ENCODE results near the gene LIPN. TPM values are rescaled to one million over a fixed set of nuclear protein-coding genes. Genes with fewer than 3 reads are reported as not detected.

The LIPN gene
- total and polyA plus RNA-seq, 7 donors, result not detected

DNA sequence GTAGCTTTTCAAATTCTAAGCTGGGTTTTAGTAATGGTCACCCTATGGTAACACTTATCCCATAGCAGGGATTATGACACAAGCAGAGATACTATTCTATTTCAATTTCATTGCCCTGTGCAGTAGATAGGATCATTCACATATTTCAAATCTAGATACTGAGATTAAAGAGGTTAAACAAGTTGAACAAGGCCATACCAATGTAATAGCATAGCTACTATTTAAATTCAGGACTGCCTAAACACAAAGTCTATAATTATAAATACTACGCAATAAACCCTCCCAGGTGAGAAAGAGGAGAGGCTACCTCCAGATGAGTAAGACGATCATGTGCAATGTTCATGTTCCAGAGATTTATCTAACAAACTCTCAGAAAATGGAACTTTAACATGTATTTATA is 43.8 kb downstream of the LIPN start:
- H3K4me1 ChIP-seq, result no peaks in the 10 kb centered on the region
- TF ChIP-seq, protein P1, sequence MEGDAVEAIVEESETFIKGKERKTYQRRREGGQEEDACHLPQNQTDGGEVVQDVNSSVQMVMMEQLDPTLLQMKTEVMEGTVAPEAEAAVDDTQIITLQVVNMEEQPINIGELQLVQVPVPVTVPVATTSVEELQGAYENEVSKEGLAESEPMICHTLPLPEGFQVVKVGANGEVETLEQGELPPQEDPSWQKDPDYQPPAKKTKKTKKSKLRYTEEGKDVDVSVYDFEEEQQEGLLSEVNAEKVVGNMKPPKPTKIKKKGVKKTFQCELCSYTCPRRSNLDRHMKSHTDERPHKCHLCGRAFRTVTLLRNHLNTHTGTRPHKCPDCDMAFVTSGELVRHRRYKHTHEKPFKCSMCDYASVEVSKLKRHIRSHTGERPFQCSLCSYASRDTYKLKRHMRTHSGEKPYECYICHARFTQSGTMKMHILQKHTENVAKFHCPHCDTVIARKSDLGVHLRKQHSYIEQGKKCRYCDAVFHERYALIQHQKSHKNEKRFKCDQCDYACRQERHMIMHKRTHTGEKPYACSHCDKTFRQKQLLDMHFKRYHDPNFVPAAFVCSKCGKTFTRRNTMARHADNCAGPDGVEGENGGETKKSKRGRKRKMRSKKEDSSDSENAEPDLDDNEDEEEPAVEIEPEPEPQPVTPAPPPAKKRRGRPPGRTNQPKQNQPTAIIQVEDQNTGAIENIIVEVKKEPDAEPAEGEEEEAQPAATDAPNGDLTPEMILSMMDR (IDR thresholded peaks at IDR 0.05), result no peak
- 87 to 90% (median 89%) methylated on average over 2 of the region's 2 CpGs for WGBS, 3 donors
- no peak overlapping the region for H3K27ac ChIP-seq
- no peak for DNase-seq
- ATAC-seq, result no peak
- H3K36me3 ChIP-seq (ENCODE audit: insufficient read depth in 1 of 2, low read depth in 1 of 2), result no peaks in the 10 kb centered on the region
- H3K9me3 ChIP-seq, result no peaks in the 10 kb centered on the region
- no peaks in the 10 kb centered on the region for H3K27me3 ChIP-seq (ENCODE audit: insufficient read depth in 3 of 3, low read length in 2 of 3)
- intact Hi-C loops (cut with DNase I), result no loop called here
- no peak overlapping the region for H3K4me3 ChIP-seq

DNA sequence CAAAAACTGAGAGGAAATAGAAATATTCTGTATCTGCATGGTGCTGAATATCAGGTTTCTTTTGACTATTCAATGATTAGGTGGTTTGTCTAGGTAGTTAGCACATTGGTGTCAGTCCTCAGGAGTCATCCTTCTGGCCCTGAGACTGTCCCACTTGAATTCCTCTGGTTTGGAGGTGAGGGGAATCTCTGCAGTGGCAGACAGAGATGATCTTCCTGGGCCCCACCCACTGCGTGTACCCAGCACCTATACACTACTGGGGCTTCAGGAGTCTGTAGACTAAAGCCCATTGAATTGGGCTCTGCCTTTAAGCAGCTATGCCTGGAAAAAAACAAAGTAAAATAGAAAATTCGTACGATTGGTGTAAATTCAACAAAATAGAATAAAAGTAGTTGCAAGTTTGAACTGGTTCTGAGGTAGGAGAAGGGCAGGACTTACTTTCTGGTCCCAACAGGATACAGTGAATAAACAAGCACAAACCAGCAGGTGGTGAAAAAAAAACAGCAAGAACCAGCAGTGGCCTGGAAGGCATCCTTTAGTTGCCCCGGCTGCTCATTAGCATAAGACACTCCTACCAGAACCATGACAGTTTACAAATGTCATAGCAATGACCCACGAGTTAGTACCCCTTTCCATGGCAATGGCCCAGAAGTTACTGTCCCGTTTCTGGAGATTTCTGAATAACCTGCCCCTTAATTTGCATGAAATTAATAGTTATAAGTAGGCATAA is 44.4 kb downstream of the LIPN start:
- 33 to 38% (median 34%) methylated on average over 6 of the region's 6 CpGs for WGBS, 3 donors
- intact Hi-C loops (cut with DNase I), result no loop called here
- no peaks in the 10 kb centered on the region for H3K9me3 ChIP-seq
- H3K4me3 ChIP-seq, result no peak overlapping the region
- H3K27ac ChIP-seq, result no peak overlapping the region
- TF ChIP-seq, protein P1 (IDR thresholded peaks at IDR 0.05), result no peak
- H3K4me1 ChIP-seq, result no peaks in the 10 kb centered on the region
- no peak for ATAC-seq
- no peaks in the 10 kb centered on the region for H3K27me3 ChIP-seq (ENCODE audit: insufficient read depth in 3 of 3, low read length in 2 of 3)
- H3K36me3 ChIP-seq (ENCODE audit: insufficient read depth in 1 of 2, low read depth in 1 of 2), result no peaks in the 10 kb centered on the region
- DNase-seq, result no peak

DNA sequence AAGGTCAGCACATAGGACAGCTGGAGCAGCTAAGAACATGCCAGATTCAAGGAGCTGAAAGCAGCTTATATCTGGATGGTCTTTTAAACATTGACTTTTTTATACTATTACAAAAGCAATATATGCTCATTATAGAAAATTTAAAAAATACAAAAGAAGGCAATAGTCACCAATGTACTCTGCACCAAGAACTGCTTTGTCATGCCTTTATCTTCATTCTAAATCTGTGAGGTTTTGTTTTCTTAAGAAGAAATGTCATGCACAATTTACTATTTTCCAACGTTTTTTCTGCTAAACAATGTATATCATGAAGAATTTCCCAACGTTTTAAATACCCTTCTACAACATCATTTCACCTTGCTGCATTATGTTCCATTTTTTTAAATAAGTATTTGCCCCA is 45.5 kb downstream of the LIPN start:
- ATAC-seq (no peak), DNase-seq (no peak)
- Histone ChIP-seq H3K27ac (no peak overlapping the region), H3K4me3 (no peak overlapping the region), H3K36me3 (ENCODE audit: insufficient read depth in 1 of 2, low read depth in 1 of 2) (no peaks in the 10 kb centered on the region), H3K4me1 (no peaks in the 10 kb centered on the region), H3K9me3 (no peaks in the 10 kb centered on the region), H3K27me3 (ENCODE audit: insufficient read depth in 3 of 3, low read length in 2 of 3) (no peaks in the 10 kb centered on the region)
- intact Hi-C loops (cut with DNase I), result no loop called here
- TF ChIP-seq, protein P1 (IDR thresholded peaks at IDR 0.05), result no peak
- 30 to 35% (median 34%) methylated on average over 2 of the region's 2 CpGs for WGBS, 3 donors

DNA sequence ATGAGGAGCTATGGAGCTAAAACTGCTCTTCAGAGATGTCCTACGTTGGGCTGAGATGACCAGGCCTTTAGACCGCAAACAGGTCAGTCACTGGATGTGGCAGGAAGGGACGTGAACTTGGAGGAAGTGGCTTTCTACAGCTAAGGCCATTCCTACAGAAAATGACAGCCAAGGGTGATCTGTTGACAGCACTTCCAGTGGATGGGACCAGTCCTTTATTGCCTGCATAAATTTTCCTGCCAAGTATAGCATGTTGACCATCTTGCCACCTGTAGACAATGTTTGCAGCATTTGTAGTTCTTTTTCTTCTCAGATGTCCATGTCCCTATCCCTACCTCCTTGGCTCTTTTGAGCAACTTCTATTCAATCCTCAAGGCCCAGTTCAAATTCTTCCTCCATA is 46.1 kb downstream of the LIPN start:
- 75 to 85% (median 82%) methylated on average over 3 of the region's 3 CpGs for WGBS, 3 donors
- H3K27ac ChIP-seq, result no peak overlapping the region

More for the DNA sequence above, 46.1 kb downstream of the LIPN start:
- Histone ChIP-seq H3K27me3 (ENCODE audit: insufficient read depth in 3 of 3, low read length in 2 of 3) (peaks cover 0 to 4% (median 0%) of the 10 kb centered on the region in 3 donors), H3K4me1 (no peaks in the 10 kb centered on the region), H3K4me3 (no peak overlapping the region), H3K9me3 (no peaks in the 10 kb centered on the region), H3K36me3 (ENCODE audit: insufficient read depth in 1 of 2, low read depth in 1 of 2) (no peaks in the 10 kb centered on the region)
- intact Hi-C loops (cut with DNase I), result no loop called here
- ATAC-seq (no peak), DNase-seq (no peak)
- TF ChIP-seq, protein P1 (IDR thresholded peaks at IDR 0.05), result no peak
